GM18517 (cell line): Measurements from ENCODE around the gene CD53.
"Not testable (repeated sequence)": the region's sequence is repeated elsewhere in the genome, so short reads cannot be mapped to it uniquely, and the experiment has no call there.

Source experiments
- ATAC-seq: cut with Tn5 transposase; IDR thresholded peaks from one replicate; pipeline ENCODE4 v1.9.1; 2021; ENCODE audit warnings: mild to moderate bottlenecking, moderate library complexity; ENCODE audit not compliant: unreplicated experiment

The CD53 gene

DNA sequence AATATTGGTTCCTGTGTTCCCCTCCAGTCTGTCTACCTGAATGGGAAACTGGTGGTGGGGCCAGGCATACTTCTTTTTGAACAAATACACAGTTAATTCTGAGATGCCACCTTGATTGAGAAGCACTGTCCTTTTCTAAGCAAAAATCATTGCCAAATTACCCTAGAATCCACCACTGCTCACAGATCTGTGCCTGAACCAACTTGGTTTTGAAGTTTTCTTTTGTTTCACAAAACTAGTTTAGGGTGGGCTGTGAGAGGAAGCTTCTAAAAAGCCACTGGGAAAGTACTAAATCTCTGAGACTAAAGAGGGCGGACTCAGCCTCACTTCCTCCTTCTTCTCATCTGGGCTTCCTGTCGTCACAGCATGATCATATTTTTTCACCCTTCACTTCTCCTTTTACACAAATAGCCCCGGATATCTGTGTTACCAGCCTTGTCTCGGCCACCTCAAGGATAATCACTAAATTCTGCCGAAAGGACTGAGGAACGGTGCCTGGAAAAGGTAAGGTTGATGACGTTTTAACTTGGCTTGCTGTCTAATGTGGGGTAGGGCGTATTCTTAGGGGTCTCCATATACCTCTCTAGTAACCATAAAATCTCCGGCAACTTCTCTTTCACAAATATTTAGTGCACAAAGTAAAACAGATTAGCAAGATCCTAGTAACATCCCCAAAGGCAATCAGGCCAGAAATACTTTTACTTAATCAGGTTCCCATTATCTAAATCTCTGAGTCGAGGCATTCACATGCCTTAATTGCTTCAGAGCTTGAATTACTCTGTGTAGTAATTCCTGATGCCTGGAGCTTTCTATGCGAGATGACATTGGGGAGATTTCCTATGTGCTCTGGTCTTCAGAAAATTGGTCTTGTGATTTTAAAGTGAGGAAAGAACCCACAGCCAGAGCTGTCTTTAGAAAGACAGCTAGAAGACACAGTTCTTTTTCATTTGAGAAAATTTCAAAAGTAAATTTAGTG is at the start of gene CD53:
CD53 (plus strand) TSS at position 404 of the 976 bp plus-strand sequence. CDS start 18,261 bp downstream, outside the sequence.
- ATAC-seq = peak; percentile 49

GRCh38 chr1:110824192-110824591 is 48.8 kb upstream of the CD53 start:
- ATAC-seq = no peak

GRCh38 chr1:110829955-110830553 is 42.9 kb upstream of the CD53 start:
- ATAC-seq = no peak

- not testable (repeated sequence) for ATAC-seq
Observed at GRCh38 chr1:110833779-110834178, 39.2 kb upstream of the CD53 start.

GRCh38 chr1:110846861-110847260 is 26.1 kb upstream of the CD53 start:
- no peak for ATAC-seq

GRCh38 chr1:110850145-110850544 is 22.8 kb upstream of the CD53 start:
- ATAC-seq = no peak

GRCh38 chr1:110850627-110851026 is 22.3 kb upstream of the CD53 start:
- no peak for ATAC-seq

GRCh38 chr1:110853135-110853534 is 19.8 kb upstream of the CD53 start:
- no peak for ATAC-seq

- no peak for ATAC-seq
Observed at GRCh38 chr1:110856410-110856809, 16.5 kb upstream of the CD53 start.

GRCh38 chr1:110857964-110858948 is 14.7 kb upstream of the CD53 start:
- no peak for ATAC-seq

- ATAC-seq = no peak
Observed at GRCh38 chr1:110859062-110859461, 13.9 kb upstream of the CD53 start.

DNA sequence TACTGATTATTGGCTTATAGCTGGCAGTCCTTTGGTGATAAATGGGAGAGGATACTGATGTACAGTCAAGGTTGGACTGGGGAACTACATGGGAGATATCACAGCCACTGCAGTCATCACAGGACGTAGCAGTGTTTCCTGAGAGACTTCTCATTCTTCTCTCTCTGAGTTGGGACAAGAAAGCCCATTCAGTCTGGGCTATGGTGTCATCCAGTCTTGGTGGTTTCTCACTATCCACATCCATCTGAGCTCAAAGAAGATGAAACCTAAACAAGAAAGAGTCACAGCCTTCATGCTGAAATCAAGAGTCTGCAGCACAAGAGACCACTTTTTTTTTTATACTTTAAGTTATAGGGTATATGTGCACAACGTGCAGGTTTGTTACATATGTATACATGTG is 12.8 kb upstream of the CD53 start:
- ATAC-seq = no peak

DNA sequence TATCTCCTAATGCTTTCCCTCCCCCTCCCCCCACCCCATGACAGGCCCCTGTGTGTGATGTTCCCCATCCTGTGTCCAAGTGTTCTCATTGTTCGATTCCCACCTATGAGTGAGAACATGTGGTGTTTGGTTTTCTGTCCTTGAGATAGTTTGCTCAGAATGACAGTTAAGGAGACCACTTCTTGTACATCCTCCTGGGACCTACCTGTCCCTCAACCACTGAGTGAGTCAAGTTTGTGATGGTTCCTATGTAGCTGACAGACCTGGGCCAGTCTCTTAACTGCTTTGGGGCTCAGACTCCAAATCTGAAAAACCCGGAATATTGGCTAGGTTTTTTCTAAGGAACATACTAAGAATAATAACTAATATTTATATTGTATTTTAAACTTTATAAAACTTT is 12.3 kb upstream of the CD53 start:
- not testable (repeated sequence) for ATAC-seq

DNA sequence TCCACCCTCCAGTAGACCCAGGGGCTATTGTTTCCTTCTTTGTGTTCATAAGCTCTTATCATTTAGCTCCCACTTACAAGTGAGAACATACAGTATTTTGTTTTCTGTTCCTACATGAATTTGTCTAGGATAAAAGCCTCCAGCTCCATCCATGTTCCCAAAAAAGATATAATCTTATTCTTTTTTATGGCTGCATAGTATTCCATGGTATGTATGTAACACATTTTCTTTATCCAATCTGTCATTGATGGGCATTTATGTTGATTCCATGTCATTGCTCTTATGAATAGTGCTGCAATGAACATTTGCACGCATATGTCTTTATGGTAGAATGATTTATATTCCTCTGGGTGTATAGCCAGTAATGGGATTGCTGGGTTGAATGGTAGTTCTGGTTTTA is 11.0 kb upstream of the CD53 start:
- ATAC-seq = not testable (repeated sequence)

DNA sequence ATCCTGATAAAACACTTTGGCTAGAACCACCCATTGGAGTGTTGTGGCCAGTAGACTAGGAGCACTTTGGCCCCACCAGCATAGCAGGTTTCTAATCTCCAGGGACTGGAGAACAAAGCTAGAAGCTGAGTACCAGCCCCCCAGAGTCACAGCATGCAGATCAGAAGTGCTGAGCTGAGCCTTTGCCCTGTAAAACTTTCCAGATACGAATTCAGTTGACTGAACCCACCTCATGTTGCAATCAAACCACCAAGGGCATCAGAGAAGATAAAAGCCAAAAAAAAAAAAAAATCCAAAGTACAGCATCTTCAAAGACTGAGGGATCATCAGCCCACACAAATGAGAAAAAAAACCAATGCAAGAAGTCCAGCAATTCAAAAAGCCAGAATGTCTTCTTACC is 8.7 kb upstream of the CD53 start:
- ATAC-seq = no peak

DNA sequence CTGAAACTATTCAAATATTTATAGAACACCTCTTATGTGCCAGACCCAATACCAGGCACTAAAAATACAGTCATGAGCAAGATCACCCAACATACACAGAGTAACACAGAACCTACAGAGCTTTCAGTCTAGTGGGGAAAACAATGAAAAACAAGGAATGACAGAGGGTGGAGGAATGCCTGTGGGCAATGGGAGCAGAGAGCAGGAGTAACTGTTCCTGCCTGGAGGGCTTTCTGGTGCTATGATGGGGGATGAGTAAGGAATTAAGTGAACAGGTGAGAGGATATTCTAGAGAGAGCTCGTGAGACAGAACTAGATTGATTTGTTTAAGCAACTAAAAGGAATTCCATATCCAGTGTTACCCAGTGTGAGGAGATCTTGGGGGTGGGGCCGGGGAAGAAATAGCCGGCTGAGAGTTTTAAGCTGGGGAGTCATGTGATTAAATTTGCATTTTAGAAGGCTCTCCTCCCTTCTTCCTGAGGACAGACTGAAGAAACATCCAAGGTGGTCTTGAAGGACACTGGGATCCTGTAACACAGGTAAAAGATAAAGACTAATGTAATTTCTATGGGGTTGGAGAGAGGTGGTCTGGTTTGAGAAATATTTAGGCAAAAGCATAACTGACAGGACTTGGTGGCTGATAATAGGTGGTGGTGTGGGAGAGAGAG is 2.1 kb upstream of the CD53 start:
- no peak for ATAC-seq

- ATAC-seq = peak; percentile 33
Observed at GRCh38 chr1:110872366-110872744, 593 bp upstream of the CD53 start.

GRCh38 chr1:110873856-110874255 is 908 bp downstream of the CD53 start:
- no peak for ATAC-seq

GRCh38 chr1:110874324-110875215 is 1.6 kb downstream of the CD53 start:
- no peak for ATAC-seq
